Kidney (tissue), 14 donors: ENCODE results near the gene ARHGEF3. TPM values are rescaled to one million over a fixed set of nuclear protein-coding genes. Genes with fewer than 3 reads are reported as not detected.
"Not testable (repeated sequence)": the region's sequence is repeated elsewhere in the genome, so short reads cannot be mapped to it uniquely, and the experiment has no call there.

Experiments
- DNase-seq, 5 donors: peaks; one replicate each; pipeline ENCODE4 v3.0.0-alpha.2; 2013 to 2020
- FAIRE-seq: peaks from 2 replicates; lab custom pipeline; 2012; peaks lifted over from hg19 to GRCh38; lab: Jason Lieb, UNC
- H3K27ac ChIP-seq, 2 donors: one replicate each; pipeline ENCODE4 v1.7.0; 2013; ENCODE audit warnings: low read depth in 2 of 2, low read length in 2 of 2, inconsistent platforms in 1 of 2
- H3K27me3 ChIP-seq: one replicate; pipeline ENCODE4 v1.7.1; 2013; ENCODE audit warnings: low read length, inconsistent platforms; ENCODE audit not compliant: control insufficient read depth, insufficient read depth
- H3K36me3 ChIP-seq, 3 donors: one replicate each; pipeline versions ENCODE4 v1.7.0 to v1.7.1; 2013; ENCODE audit warnings: low read length in 3 of 3, control low read depth in 1 of 3, inconsistent platforms in 1 of 3; ENCODE audit not compliant: insufficient read depth in 3 of 3, control insufficient read depth in 2 of 3
- H3K4me1 ChIP-seq, 3 donors: one replicate each; pipeline versions ENCODE4 v1.7.0 to v1.7.1; 2013; ENCODE audit warnings: low read length in 3 of 3, inconsistent platforms in 1 of 3, low read depth in 1 of 3; ENCODE audit not compliant: control insufficient read depth in 2 of 3, insufficient read depth in 2 of 3
- H3K4me3 ChIP-seq, 3 donors: one replicate each; pipeline versions ENCODE4 v1.7.0 to v1.8.1; 2013; ENCODE audit warnings: low read length in 3 of 3, control low read depth in 1 of 3, inconsistent platforms in 1 of 3
- H3K9ac ChIP-seq, 3 donors: one replicate each; pipeline versions ENCODE4 v1.7.0 to v1.7.1; 2013; ENCODE audit warnings: low read length in 3 of 3, control low read depth in 1 of 3, inconsistent platforms in 1 of 3
- H3K9me3 ChIP-seq, 3 donors: one replicate each; pipeline versions ENCODE4 v1.7.0 to v1.7.1; 2013; ENCODE audit warnings: low read length in 3 of 3, control low read depth in 1 of 3, inconsistent platforms in 1 of 3; ENCODE audit not compliant: control insufficient read depth in 2 of 3, insufficient read depth in 1 of 3
- CTCF ChIP-seq: IDR thresholded peaks from 3 replicates; pipeline ENCODE4 v1.5.1; 2012; ENCODE audit warnings: mild to moderate bottlenecking, moderate library complexity, borderline replicate concordance; ENCODE audit not compliant: insufficient read depth; ENCODE audit errors: extremely low read depth
- intact Hi-C: fragments of 100-400 bp; cut with DNase I; formaldehyde crosslinking; loops from one replicate; pipeline ENCODE4 v1.11.1; 2022
- polyA plus RNA-seq: library from polyadenylated mRNA; stranded (reverse); fragments of 350-450 nt; fragmentation: Illumina TruSeq; extraction: RNeasy Lipid Tissue Mini Kit (QIAGEN cat#74804); gene quantifications from one replicate; pipeline ENCODE4 v1.2.3, GENCODE V29; 2014; ENCODE audit warnings: low read depth, low replicate concordance; ENCODE audit not compliant: insufficient read depth
- total RNA-seq: library from RNA; stranded (reverse); fragmentation: NEBNext Ultra II Directional; extraction: Animal tissue kit (Norgen Biotek cat#: 25700); gene quantifications from one replicate; pipeline ENCODE4 v1.2.1, GENCODE V29; 2021
- donor health status: control.
- donor health status: control.
- donor health status: control.
- donor health status: control.
- donor health status: control.
- donor health status: DM: yes; HTN: yes; CAD: no.
- donor health status: Normal renal cell carcinoma (clear cell type).

The ARHGEF3 gene
- total and polyA plus RNA-seq, 2 donors from 2014 or later, result 25.8 to 56.3 TPM

- TF ChIP-seq CTCF, result no peak
- FAIRE-seq, result no peak
These were observed 101.6 kb downstream of the ARHGEF3 start for GRCh38 chr3:56700151-56700550.

GRCh38 chr3:56694867-56695683 lies 106.7 kb downstream of the ARHGEF3 start:
- no peak for TF ChIP-seq CTCF
- no peaks in the 10 kb centered on the region for H3K27me3 ChIP-seq
- DNase-seq (no peak), FAIRE-seq (no peak)
- H3K9me3 ChIP-seq, result no peaks in the 10 kb centered on the region
- H3K36me3 ChIP-seq, result no peaks in the 10 kb centered on the region
- H3K9ac ChIP-seq, result no peak overlapping the region
- intact Hi-C loops, result no loop called here
- H3K4me1 ChIP-seq, result no peaks in the 10 kb centered on the region
- no peak overlapping the region for H3K4me3 ChIP-seq
- no peak overlapping the region for H3K27ac ChIP-seq

More at GRCh38 chr3:56700151-56700550, 101.6 kb downstream of the ARHGEF3 start:
- no peaks in the 10 kb centered on the region for H3K4me1 ChIP-seq
- H3K9me3 ChIP-seq, result no peaks in the 10 kb centered on the region
- intact Hi-C loops, result no loop called here
- H3K9ac ChIP-seq, result no peak overlapping the region
- H3K27ac ChIP-seq, result no peak overlapping the region
- H3K4me3 ChIP-seq, result no peak overlapping the region
- no peak for DNase-seq
- no peaks in the 10 kb centered on the region for H3K27me3 ChIP-seq
- no peaks in the 10 kb centered on the region for H3K36me3 ChIP-seq

GRCh38 chr3:56693750-56694149 lies 108.0 kb downstream of the ARHGEF3 start:
- FAIRE-seq, result no peak

GRCh38 chr3:56692520-56693433 lies 109.0 kb downstream of the ARHGEF3 start:
- H3K27me3 ChIP-seq, H3K4me1 ChIP-seq, intact Hi-C loops, DNase-seq, H3K36me3 ChIP-seq, H3K27ac ChIP-seq, FAIRE-seq, H3K4me3 ChIP-seq, H3K9ac ChIP-seq, H3K9me3 ChIP-seq: not testable (repeated sequence)

More at GRCh38 chr3:56693750-56694149, 108.0 kb downstream of the ARHGEF3 start:
- Histone ChIP-seq H3K4me1 (no peaks in the 10 kb centered on the region), H3K36me3 (no peaks in the 10 kb centered on the region), H3K9me3 (no peaks in the 10 kb centered on the region), H3K27ac (no peak overlapping the region), H3K27me3 (no peaks in the 10 kb centered on the region), H3K9ac (no peak overlapping the region), H3K4me3 (no peak overlapping the region)
- intact Hi-C loops, result no loop called here
- no peak for DNase-seq
- no peak for TF ChIP-seq CTCF

GRCh38 chr3:56692001-56692365 lies 109.8 kb downstream of the ARHGEF3 start:
- H3K27ac ChIP-seq, H3K27me3 ChIP-seq, FAIRE-seq, intact Hi-C loops, H3K9ac ChIP-seq, H3K4me1 ChIP-seq, H3K4me3 ChIP-seq, DNase-seq, H3K9me3 ChIP-seq, H3K36me3 ChIP-seq: not testable (repeated sequence)
